Activated CD4-positive, alpha-beta T cell treated with anti-CD3 and anti-CD28 coated beads for 24 hours (primary cell): ENCODE results near the gene WDR44.
"Not testable (repeated sequence)": the region's sequence is repeated elsewhere in the genome, so short reads cannot be mapped to it uniquely, and the experiment has no call there.

Source experiments
- DNase-seq, 2 donors: peaks; one replicate each; pipeline ENCODE4 v3.0.0-alpha.2; 2020; ENCODE audit warnings: low read depth in 2 of 2

The WDR44 gene, protein sequence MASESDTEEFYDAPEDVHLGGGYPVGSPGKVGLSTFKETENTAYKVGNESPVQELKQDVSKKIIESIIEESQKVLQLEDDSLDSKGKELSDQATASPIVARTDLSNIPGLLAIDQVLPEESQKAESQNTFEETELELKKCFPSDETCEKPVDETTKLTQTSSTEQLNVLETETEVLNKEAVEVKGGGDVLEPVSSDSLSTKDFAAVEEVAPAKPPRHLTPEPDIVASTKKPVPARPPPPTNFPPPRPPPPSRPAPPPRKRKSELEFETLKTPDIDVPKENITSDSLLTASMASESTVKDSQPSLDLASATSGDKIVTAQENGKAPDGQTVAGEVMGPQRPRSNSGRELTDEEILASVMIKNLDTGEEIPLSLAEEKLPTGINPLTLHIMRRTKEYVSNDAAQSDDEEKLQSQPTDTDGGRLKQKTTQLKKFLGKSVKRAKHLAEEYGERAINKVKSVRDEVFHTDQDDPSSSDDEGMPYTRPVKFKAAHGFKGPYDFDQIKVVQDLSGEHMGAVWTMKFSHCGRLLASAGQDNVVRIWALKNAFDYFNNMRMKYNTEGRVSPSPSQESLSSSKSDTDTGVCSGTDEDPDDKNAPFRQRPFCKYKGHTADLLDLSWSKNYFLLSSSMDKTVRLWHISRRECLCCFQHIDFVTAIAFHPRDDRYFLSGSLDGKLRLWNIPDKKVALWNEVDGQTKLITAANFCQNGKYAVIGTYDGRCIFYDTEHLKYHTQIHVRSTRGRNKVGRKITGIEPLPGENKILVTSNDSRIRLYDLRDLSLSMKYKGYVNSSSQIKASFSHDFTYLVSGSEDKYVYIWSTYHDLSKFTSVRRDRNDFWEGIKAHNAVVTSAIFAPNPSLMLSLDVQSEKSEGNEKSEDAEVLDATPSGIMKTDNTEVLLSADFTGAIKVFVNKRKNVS

GRCh38 chrX:118345464-118346257 is at the start of gene WDR44:
TSS of gene WDR44 (plus strand) at chrX:118346106. CDS start at chrX:118346504, 398 bp downstream.
- peak; percentile 82 to 84 for DNase-seq

- DNase-seq = not testable (repeated sequence)
These were observed 40.1 kb upstream of the WDR44 start for GRCh38 chrX:118305827-118306226.

GRCh38 chrX:118315529-118315928 is 30.4 kb upstream of the WDR44 start:
- DNase-seq = no peak

GRCh38 chrX:118324588-118324987 is 21.3 kb upstream of the WDR44 start:
- no peak for DNase-seq

DNA sequence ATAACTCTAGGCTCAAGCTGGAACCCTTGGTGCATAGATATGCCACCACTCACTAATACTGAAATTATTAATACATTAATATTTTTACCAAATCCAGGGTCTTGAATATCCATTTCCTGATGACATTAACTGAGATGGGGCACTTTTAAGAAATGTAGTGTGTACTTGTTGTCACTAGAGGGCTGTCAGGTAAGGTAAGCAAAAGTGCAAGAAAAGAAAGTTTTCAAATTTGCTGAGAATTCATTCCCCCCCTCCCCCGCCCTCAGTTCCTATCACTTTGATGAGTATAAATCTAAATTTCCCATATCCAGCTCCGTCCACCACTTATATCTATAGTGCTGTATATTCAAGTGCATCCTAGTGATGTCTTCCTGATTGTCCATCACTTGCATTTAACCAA is 20.5 kb upstream of the WDR44 start:
- DNase-seq = no peak

GRCh38 chrX:118329175-118329574 is 16.7 kb upstream of the WDR44 start:
- no peak for DNase-seq

GRCh38 chrX:118337687-118338086 is 8.2 kb upstream of the WDR44 start:
- no peak for DNase-seq

- no peak for DNase-seq
These were observed 7.0 kb upstream of the WDR44 start for GRCh38 chrX:118338930-118339329.

DNA sequence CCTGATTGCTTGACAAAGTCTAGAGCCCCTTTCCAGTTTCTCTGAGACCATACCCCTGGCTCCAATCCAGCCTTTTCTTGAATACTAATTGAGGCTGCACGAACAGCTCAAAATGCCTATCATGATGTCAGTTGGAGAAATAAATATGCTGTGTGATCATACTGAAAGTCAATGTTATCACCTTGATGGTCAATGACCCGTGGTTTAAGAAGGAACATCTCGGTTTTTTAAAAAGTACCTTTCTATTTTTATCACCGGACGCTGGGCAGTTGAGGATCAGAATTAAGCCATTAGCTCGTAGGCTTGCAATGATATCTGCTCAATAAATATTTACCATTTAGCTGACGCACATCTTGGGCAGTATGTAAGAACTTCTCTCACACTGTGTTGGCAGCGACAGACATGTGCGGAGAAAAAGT is 852 bp upstream of the WDR44 start:
- no peak for DNase-seq

DNA sequence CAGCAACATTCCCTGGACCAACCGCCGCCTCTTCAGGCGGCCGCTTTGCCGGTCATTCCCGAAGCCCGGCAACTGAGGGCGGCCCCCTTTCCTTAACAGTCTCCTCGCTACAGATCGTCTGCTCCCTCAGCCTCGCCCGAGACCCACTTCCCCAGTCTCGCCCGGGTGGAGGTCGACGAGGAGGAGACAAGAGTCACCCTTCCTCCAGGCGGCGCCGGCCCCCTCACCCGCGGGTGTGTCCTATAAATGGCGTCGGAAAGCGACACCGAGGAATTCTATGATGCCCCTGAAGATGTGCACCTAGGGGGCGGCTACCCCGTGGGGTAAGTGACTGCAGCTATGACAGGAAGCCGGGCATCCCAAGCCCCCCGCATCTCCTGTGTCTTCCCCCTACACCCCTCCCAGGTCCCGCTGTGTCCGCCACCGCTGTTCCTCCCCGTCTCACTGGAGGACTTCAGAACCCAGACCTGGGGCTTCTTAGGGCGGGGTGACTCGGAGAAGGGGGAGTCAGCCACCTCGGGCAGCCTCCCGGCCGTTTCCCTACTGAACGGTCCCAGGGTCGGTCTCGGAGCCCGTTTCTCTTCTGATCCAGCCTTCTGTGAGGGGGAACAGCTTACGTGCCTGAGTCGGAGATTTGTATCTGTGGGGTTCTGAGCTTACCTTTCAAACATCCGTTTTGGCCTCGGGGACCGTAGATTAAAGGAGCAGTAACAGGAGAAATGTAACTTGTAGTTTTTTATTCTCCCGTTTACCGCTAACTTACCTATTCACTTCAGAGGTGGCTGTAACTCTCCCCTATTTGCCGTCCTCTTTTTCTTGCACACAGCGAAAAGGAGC is 570 bp downstream of the WDR44 start:
- peak; percentile 10 to 19 for DNase-seq

DNA sequence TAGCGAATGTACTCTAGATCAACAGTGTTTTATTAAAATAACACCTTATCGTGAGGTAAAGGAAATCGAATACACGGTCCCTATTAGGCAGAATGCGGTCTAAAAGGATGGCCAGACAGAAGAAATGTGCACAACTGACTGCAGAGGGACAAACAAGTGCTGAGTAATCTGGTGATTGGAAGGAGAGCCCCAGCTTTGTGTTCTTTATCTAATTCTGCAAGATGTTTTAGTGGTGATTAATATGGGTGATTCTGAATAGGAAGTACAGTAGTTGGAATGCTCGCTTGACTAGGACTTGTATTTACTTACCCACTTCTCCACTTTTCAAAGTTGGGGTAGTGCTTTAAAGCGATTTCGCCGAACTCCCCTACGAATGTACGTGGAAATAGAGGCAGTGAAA is 1.2 kb downstream of the WDR44 start:
- DNase-seq = no peak

- no peak for DNase-seq
These were observed 1.8 kb downstream of the WDR44 start for GRCh38 chrX:118347736-118348135.

- no peak for DNase-seq
These were observed 2.4 kb downstream of the WDR44 start for GRCh38 chrX:118348186-118348810.

DNA sequence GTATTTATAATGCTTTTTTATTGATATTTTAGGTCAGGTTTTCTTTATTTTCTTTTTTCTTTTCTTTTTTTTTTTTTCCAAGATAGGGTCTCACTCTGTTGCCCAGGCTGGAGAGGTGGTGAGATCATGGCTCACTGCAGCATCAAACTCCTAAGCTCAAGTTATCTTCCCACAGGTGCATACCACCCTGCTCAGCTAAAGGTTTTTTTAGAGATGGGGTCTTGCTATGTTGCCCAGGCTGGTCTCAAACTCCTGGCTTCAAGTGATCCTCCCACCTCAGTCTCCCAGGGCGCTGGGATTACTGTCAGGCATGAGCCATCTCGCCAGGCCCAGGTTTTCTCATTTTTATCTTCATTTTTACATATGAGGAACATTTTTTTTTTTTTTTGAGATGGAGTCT is 3.3 kb downstream of the WDR44 start:
- no peak for DNase-seq

GRCh38 chrX:118350221-118350620 is 4.3 kb downstream of the WDR44 start:
- no peak for DNase-seq

GRCh38 chrX:118350706-118351105 is 4.8 kb downstream of the WDR44 start:
- no peak for DNase-seq

DNA sequence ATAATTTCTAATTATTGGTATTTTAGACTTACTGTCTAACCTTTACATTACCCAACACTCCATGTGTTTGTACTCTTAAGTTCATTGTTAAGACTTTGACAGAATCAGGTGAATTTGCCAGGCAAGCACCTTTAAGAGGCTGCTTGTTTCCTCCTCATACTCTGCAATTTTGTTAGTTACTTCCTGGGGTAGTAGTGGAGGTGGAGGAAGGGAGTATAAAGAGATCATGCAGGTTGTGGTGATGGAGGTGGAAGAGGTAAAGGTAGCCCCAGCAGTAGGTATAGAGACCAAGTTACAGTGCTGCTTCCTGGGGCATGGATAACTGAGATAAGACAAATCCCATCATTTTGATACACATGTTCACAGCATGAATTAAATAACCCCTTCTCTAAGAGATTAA is 6.7 kb downstream of the WDR44 start:
- DNase-seq = no peak

- no peak for DNase-seq
These were observed 7.4 kb downstream of the WDR44 start for GRCh38 chrX:118353081-118353850.

- no peak for DNase-seq
These were observed 9.5 kb downstream of the WDR44 start for GRCh38 chrX:118355225-118355920.
